ENCODE results near the gene FRAT2.

- TF ChIP-seq, protein P1, sequence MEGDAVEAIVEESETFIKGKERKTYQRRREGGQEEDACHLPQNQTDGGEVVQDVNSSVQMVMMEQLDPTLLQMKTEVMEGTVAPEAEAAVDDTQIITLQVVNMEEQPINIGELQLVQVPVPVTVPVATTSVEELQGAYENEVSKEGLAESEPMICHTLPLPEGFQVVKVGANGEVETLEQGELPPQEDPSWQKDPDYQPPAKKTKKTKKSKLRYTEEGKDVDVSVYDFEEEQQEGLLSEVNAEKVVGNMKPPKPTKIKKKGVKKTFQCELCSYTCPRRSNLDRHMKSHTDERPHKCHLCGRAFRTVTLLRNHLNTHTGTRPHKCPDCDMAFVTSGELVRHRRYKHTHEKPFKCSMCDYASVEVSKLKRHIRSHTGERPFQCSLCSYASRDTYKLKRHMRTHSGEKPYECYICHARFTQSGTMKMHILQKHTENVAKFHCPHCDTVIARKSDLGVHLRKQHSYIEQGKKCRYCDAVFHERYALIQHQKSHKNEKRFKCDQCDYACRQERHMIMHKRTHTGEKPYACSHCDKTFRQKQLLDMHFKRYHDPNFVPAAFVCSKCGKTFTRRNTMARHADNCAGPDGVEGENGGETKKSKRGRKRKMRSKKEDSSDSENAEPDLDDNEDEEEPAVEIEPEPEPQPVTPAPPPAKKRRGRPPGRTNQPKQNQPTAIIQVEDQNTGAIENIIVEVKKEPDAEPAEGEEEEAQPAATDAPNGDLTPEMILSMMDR (conservative IDR thresholded peaks at IDR 0.05; ENCODE audit: low read length) = peak; percentile 35
- no peak for TF ChIP-seq EZH2phosphoT487 (IDR thresholded peaks at IDR 0.05; ENCODE audit: borderline replicate concordance)
Observed at GRCh38 chr10:97292097-97292861, 42.2 kb downstream of the FRAT2 start, which contains the start of gene ARHGAP19.
